ENCODE results near the gene ZIC1.

Gene ZIC1

DNA sequence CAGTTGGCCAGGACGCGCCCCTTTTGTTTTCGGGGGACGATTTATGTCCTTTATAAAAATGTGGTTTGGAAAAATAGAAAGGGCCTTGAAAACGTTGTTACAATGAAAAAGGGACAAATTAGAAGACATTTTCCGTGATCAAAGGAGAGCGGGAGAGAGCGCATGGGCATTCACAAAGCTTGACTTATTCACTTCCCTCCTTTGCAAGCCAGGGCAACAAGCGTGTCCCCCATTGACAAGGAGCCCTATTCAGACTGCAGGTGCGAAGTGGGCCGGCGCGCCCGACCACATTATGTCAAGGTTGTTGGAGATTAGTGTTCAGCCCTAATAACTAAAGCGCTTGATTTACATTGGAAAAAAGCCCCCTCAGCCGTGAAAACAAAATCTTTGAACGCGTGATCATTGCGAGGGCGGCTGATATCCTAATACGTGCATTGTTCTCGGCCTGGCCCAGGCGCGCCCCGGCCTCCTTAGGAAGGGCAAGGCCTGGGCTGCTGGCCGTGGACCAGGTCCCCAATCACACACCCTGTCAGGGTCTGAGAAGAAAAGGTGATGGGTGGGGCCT is 28.7 kb upstream of the ZIC1 start:
- DNase-seq (ENCODE audit: low read depth in 2 of 2) = no peak

- DNase-seq (ENCODE audit: low read depth in 2 of 2) = no peak
Measured at GRCh38 chr3:147380977-147381376, 28.2 kb upstream of the ZIC1 start.

DNA sequence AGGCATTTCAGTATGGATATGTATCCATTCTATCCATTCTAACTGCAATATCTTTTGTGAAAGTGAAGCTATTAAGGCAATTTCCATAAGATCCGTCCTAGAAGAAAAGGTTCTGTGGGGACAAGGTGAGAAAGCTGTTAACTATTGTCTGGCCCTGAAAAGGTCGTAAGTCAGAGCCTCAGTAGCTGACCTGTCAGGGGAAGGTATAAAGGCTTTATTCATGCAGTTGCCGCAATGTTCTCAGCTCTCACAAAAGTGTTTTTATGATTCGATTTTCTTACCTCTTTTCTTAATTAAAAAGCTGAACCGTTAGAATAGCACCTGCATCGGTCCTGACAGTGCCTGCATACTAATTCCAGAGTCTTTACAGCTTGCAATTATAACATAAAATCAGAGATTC is 27.6 kb upstream of the ZIC1 start:
- no peak for DNase-seq (ENCODE audit: low read depth in 2 of 2)

GRCh38 chr3:147383617-147384016 is 25.5 kb upstream of the ZIC1 start:
- no peak for DNase-seq (ENCODE audit: low read depth in 2 of 2)

- no peak for DNase-seq (ENCODE audit: low read depth in 2 of 2)
Measured at GRCh38 chr3:147384210-147385058, 24.7 kb upstream of the ZIC1 start.

DNA sequence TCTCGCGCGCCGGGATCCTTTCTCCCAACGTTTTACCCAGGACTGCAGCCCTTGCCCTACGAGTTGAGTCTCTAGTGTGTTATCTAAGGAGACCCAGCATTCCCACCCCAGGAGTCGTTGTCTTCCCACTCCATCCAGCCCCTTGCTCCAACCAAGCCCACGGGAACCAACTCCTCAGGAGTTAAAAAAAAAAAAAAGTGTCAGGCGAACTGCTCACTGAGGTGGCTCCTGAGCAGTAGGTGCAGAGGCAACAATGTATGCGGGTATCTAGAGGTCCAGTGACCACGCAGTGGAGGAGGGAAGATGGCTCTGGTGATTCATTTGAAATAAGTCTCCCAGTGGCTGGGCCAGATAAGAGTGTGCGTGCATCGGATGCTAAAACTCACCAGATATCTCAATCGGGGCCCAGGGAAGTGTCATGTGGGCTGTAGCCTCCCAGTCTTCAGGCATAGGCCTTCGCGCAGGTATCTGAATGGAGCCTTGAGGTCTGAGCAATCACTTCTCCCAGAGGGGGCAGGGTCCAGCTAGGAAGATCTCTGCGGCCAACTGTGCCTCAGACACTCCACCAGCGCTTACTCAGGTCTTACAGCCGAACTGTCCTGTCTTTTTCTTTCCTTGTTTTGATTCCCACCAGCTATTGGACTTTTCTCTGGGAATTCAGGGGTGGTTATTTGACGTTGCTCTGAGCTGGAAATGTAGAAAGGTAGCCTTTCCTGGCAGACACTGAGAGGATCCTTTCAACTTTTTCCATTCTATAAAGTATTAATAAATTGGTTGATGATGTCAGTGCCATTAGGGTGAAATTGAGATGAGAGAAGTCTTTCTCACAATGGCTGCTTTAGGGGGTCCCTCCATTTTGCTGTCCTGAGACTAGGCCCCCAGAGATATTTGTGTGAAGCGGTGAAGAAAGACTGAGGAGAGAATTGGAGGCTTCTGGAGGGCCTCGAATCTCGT is 23.8 kb upstream of the ZIC1 start:
- no peak for DNase-seq (ENCODE audit: low read depth in 2 of 2)

DNA sequence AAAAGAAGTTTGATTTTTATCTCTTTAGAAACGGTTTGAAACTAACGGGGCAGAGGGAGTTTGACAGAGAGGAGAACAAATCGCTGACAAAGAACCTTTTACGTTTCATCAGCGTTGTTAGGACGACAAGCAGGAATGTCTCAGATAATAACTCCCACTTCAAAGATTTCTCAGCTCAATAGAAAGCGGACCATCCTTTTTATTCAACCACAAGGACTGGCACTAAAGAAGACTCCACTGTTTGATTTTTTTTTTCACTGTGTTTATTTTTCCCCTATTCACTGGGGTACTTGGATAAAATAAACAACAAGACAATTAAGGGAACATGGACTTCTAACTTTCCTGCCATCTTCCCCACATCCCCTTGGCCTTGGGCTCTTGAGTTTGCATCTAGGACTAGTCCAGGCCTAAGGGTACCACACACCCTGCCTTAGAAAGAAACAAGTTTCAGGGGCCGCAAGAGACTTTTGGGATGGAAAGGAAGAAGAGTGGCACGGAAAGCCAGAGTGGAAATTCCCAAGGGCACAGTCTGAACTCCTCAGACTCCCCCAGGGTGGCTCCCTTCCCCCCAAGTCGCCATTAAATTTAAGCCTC is 21.8 kb upstream of the ZIC1 start:
- DNase-seq (ENCODE audit: low read depth in 2 of 2) = no peak

DNA sequence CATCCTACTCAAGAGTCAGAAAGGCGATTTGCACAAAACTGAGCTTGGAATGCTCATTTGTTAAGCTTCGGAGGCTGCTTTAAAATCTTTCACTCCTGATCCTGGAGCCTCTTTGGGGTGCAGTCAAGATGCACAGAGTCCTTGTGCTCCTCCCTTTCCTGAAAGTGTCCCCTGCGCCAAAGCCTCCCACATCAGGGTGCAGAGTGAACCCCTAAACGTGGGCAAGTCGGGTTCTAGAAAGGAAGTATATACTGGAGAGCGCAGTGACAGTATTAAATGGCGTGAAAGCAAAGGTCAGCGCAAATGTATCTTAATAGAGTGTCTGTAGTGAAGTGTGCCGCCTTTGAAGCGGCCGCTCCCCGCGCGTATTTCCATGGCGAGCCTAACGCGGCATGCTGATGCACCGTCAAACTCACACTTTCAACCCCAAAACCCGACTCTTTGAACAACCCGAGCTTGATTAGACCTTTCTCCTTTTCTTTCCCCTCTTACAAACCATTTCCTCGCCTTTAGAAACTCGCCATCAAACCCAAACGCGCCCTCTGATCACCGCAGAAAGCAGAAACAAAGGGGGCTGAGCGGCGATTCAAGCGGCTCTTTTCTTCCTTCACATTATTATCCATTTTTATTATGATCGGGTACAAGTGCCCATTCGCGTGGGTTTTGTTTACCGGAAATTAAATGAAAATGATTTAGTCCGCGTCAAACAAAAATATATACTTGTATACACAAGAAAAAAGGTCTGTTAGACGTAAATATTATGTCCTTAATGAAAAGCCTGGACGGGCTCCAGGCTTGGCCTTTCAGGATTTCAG is 21.1 kb upstream of the ZIC1 start:
- no peak for DNase-seq (ENCODE audit: low read depth in 2 of 2)

DNA sequence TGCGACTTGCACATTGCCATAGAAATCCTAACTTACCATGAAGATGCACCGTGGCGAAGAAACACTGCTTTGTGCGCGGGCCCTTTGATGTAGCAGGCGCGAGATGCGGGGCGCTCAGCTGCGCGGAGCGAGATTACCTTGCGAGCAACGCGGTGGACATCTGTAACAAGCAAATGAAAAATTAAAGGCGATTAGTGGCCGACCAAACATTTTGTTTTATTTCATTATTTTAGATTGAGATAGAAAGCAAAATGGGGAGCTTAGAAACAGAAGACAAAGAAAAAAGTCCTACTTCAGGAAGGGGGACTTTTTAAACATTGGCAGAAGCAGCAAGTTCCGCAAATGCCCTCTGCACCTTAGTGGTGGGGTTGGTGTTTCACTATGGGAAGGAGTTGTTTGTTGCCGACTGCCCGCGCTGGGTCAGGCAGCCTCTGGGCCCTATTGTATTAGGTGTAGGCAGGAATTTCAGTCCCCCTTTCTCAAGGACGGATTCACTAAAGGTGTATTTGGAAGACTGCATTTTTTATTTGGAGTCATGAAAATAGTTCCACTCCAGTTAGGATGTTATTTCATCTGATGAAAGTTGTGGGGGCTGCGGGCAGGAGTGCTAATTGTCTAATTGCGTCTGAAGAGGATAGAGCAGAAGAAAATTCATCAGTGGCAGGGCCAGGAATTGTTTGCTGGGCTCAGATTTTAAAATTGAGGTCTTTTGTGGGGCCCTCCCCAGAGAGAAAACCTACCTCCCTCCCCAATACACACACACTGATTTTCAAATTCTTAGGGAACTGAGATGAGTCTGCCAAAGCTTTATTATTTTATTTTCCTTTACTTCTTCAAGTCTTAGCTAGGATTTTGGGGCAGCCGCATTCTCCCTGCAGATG is 20.2 kb upstream of the ZIC1 start:
- DNase-seq (ENCODE audit: low read depth in 2 of 2) = no peak

- DNase-seq (ENCODE audit: low read depth in 2 of 2) = no peak
Measured at GRCh38 chr3:147389717-147390116, 19.4 kb upstream of the ZIC1 start.

DNA sequence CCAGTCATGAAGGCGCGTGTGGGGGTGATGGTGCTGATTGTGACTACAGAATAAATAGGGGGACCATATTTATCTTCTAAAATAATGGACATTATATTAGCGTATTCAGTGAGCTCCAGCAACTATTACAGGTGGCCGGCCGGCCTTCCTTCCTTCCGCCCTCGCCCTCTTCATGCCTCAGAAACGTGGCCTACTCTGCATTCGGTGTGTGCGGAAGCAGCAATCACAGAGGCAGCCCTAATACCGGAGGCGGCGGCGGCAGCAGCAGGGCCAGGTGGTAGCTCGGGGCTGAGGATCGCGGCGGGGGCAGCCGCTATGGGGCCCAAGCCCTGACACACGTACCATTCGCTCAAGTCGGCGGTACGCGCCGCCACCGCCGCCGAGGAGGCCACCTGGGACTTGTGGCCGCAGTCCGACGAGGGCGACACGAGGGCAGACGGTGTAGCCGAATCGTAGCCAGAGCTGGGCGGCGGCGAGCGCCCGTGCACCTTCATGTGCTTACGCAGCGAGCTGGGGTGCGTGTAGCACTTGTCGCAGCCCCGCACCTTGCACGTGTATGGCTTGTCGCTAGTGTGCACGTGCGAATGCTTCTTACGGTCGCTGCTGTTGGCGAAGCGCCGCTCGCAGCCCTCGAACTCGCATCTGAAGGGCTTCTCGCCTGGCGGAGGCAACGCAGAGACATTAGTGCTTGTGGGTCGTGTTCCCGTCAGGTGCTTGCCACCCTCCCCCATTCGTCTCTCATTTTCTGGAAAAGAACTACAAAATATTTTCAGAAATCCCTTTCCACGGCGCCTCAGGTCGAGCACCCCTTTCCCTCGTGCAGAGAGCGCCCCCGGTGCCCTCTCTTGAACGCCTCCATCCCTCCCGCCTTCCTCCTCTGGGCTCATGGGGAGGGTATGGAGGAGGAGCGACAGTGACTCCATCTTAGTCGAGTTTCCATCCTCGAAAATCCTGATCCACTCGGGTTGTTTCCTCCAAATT is 18.3 kb upstream of the ZIC1 start:
- DNase-seq (ENCODE audit: low read depth in 2 of 2) = no peak

GRCh38 chr3:147391781-147392624 is 17.2 kb upstream of the ZIC1 start:
- no peak for DNase-seq (ENCODE audit: low read depth in 2 of 2)

DNA sequence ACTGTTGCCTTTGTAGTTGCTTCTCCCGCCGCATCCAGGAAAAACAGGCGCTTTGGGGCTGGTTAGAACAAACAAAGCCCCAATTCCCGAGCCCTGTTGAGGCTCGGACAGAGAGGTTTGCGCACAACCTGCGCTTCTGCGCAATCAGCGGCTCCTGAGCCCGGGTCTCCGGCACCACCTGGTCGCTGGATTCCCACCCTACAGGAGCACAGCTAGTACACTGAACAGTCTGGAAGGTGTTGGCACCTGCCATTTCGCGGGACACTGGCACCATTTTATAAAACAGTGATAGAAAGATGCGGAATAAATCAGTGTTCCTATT is 16.6 kb upstream of the ZIC1 start:
- no peak for DNase-seq (ENCODE audit: low read depth in 2 of 2)

DNA sequence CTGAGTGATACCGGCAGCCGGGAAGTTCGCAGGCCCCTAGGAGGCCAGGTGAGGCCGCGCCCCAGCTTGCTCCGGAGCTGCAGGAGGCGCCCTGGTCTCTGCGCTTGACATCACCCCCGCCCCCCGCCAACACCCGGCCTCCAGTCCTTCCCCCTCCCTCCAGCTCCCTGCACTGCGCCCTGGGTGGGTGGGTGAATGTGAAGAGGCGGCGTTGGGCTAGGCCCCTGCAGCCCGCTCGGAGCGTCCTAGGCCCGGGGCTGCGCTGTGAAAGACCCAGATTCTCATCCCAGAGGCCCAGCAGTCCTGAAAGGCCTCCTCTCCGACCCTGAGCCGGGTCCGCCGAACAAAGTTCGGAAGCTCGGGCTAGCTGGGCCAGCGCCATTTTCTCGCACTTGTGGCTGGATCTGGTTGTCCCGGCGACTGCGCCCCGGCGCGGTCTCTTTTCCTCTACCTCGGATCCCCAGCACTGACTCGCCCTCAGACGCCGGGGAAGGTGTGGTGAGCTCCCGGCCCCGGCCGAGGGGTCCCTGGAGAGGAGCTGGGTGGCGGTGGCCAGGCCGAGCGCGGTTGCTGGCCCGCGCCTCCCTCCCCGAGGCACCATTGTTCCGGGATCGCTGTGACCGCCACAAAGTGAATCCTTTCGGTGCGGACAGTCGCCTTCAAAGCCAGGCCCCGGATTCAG is 15.8 kb upstream of the ZIC1 start:
- DNase-seq (ENCODE audit: low read depth in 2 of 2) = no peak

- no peak for DNase-seq (ENCODE audit: low read depth in 2 of 2)
Measured at GRCh38 chr3:147393943-147394883, 15.0 kb upstream of the ZIC1 start.

DNA sequence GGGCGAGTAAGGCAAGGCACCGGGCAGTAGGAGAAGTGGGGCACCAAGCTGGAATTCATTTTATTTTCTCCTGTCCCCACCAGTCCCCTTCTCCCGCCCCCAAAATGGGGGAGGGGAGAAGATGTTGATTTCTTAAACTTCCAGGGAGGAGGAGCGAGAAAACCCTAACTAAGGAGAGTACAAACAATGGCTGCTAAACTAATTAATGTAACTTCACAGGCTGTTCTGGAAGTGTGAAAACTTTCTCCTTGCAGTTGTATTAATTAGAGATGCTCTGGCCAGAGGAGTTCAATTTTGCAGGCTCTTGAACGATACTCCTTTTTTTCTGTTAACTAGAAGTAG is 14.3 kb upstream of the ZIC1 start:
- no peak for DNase-seq (ENCODE audit: low read depth in 2 of 2)
